ENCODE measurements around the gene TLCD3A. TPM values are rescaled to one million over a fixed set of nuclear protein-coding genes. Genes with fewer than 3 reads are reported as not detected.
A peak's percentile ranks its signal among the peaks of the same experiment; 100 is the strongest.

The TLCD3A gene
- total and polyA plus RNA-seq, 10 of the 15 experiments (the other 5 are each of a cell fraction or from before 2014, with no cell fraction given): 2.9 to 29.7 (median 17.8) TPM

DNA sequence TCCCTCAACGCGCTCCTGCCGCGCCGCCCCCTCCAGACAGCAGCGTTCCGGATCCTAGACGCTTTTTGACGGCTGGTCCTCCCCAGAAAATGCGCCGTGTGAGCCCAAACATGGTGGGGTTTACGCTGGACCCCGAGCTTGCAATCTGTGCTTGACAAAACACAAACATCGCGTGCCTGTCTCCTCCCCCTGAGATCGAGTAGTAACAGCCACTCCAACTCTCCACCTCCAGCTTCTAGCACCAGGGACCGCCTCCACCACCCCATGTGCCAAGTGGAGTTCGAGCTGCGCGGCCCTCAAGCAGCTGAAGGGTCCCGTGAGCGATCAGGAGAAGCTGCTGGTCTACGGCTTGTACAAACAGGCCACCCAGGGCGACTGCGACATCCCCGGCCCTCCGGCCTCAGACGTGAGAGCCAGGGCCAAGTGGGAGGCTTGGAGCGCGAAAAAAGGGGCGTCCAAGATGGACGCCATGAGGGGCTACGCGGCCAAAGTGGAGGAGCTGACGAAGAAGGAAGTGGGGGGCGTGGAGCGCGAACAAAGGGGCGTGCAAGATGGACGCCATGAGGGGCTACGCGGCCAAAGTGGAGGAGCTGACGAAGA is 20.3 kb downstream of the TLCD3A start:
- CTCF ChIA-PET: interaction anchor here (0.8 to 1.8 kb wide), 12 partner anchors 9 to 340 kb away, joined by 3 to 7 read pairs (median 4); partner anchors contain the start of genes GLOD4 and MRM3
- Histone ChIP-seq H3K36me3 (ENCODE audit: control insufficient read depth in 2 of 2, insufficient read depth in 2 of 2, low read length in 1 of 2) (peaks cover 3 to 9% of the 10 kb centered on the region in 2 experiments; a peak in 3 of 4 replicates), H3K4me2 (ENCODE audit: control insufficient read depth, insufficient read depth) (peak overlapping the region; percentile 99), H3K9ac (ENCODE audit: control insufficient read depth, insufficient read depth, low read length) (peak overlapping the region; percentile 91), H3K79me2 (ENCODE audit: control insufficient read depth, insufficient read depth, low read length) (peaks cover 36% of the 10 kb centered on the region), H4K20me1 (ENCODE audit: control insufficient read depth, insufficient read depth) (no peaks in the 10 kb centered on the region), H3K27ac (ENCODE audit: control insufficient read depth, insufficient read depth) (peak overlapping the region; percentile 89), H3K4me1 (ENCODE audit: control insufficient read depth, insufficient read depth, low read length) (peaks cover 4% of the 10 kb centered on the region; the same call in 1 of the 2 replicates), H3K4me3 (peak overlapping the region; percentile 68), H2AFZ (ENCODE audit: control insufficient read depth, low read depth, low read length) (peak overlapping the region; percentile 82), H3K9me3 (replicated peaks; ENCODE audit: control insufficient read depth, insufficient read depth, low read length) (peaks cover 3% of the 10 kb centered on the region; the same call in 1 of the 3 replicates), H3K27me3 (replicated peaks in 1 of 2; ENCODE audit: control insufficient read depth in 2 of 2, insufficient read depth in 2 of 2, low read length in 1 of 2) (no peaks in the 10 kb centered on the region)
- FAIRE-seq: no peak
- in situ Hi-C loops (cut with MboI): no loop called here
- SMC1A ChIA-PET (ENCODE audit: uncharacterized antibody, unreplicated experiment): interaction anchor here (0.9 to 1.4 kb wide), 5 partner anchors 9 to 340 kb away, joined by 3 to 5 read pairs (median 4); partner anchors contain the start of genes GLOD4 and MRM3
- POLR2A ChIA-PET: interaction anchor here (0.9 to 1.2 kb wide), 4 partner anchors 22 to 38 kb away, joined by 4 to 9 read pairs (median 7); partner anchors contain the start of genes GLOD4, MRM3 and VPS53
- 32% methylated on average over 34 of the region's 43 CpGs for WGBS (ENCODE audit: insufficient coverage, insufficient replicate concordance, low lambda C conversion rate, missing lambda C conversion rate)
- RAD21 ChIA-PET (ENCODE audit: unreplicated experiment): interaction anchor here (0.7 to 1.5 kb wide), 5 partner anchors 38 to 340 kb away, joined by 3 to 6 read pairs (median 5); partner anchors contain the start of genes TIMM22 and VPS53
- peak; percentile 22 for ATAC-seq
- BruUV-seq (replicated peaks): TSS peak; percentile 82
- no peak for DNase-seq (ENCODE audit: low read depth, low spot score)
- intact Hi-C loops (cut with micrococcal nuclease; ENCODE audit: unreplicated experiment): no loop called here
- TF ChIP-seq ASH2L (IDR thresholded peaks at IDR 0.05; ENCODE audit: borderline replicate concordance, low read depth) (no peak), RAD51 (IDR thresholded peaks at IDR 0.05) (no peak), NBN (IDR thresholded peaks at IDR 0.05) (peak; percentile 52; the same call in 1 of the 2 replicates), ETV6 (conservative IDR thresholded peaks at IDR 0.05 in 1 of 2, IDR thresholded peaks at IDR 0.05 in 1 of 2; ENCODE audit: borderline replicate concordance in 1 of 2, low read depth in 1 of 2) (no peak), BCL11A (IDR thresholded peaks at IDR 0.05; ENCODE audit: low read depth, low read length) (no peak), SIN3A (IDR thresholded peaks at IDR 0.05; ENCODE audit: low read depth, low read length) (no peak), ATF3 (IDR thresholded peaks at IDR 0.05; ENCODE audit: borderline replicate concordance, extremely low read depth, low read depth, low read length) (no peak), MTA2 (IDR thresholded peaks at IDR 0.05; ENCODE audit: low read depth) (0 out of 2 replicates have a peak, but pooled peaks have one; percentile 6), ZNF274 (IDR thresholded peaks at IDR 0.05; ENCODE audit: insufficient read depth, insufficient read length) (no peak), NFYB (IDR thresholded peaks at IDR 0.05; ENCODE audit: insufficient read depth, low read depth, low read length) (no peak), SMARCA5 (IDR thresholded peaks at IDR 0.05) (no peak), RUNX3 (IDR thresholded peaks at IDR 0.05; ENCODE audit: low read length) (no peak), PAX5 (IDR thresholded peaks at IDR 0.05; ENCODE audit: borderline replicate concordance, low read depth, low read length) (no peak)
- TF ChIP-seq, protein P1, sequence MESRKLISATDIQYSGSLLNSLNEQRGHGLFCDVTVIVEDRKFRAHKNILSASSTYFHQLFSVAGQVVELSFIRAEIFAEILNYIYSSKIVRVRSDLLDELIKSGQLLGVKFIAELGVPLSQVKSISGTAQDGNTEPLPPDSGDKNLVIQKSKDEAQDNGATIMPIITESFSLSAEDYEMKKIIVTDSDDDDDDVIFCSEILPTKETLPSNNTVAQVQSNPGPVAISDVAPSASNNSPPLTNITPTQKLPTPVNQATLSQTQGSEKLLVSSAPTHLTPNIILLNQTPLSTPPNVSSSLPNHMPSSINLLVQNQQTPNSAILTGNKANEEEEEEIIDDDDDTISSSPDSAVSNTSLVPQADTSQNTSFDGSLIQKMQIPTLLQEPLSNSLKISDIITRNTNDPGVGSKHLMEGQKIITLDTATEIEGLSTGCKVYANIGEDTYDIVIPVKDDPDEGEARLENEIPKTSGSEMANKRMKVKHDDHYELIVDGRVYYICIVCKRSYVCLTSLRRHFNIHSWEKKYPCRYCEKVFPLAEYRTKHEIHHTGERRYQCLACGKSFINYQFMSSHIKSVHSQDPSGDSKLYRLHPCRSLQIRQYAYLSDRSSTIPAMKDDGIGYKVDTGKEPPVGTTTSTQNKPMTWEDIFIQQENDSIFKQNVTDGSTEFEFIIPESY (IDR thresholded peaks at IDR 0.05): no peak
- TF ChIP-seq, protein P2, sequence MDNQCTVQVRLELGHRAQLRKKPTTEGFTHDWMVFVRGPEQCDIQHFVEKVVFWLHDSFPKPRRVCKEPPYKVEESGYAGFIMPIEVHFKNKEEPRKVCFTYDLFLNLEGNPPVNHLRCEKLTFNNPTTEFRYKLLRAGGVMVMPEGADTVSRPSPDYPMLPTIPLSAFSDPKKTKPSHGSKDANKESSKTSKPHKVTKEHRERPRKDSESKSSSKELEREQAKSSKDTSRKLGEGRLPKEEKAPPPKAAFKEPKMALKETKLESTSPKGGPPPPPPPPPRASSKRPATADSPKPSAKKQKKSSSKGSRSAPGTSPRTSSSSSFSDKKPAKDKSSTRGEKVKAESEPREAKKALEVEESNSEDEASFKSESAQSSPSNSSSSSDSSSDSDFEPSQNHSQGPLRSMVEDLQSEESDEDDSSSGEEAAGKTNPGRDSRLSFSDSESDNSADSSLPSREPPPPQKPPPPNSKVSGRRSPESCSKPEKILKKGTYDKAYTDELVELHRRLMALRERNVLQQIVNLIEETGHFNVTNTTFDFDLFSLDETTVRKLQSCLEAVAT (IDR thresholded peaks at IDR 0.05): 0 out of 2 replicates have a peak, but pooled peaks have one; percentile 33
- TF ChIP-seq, protein P3, sequence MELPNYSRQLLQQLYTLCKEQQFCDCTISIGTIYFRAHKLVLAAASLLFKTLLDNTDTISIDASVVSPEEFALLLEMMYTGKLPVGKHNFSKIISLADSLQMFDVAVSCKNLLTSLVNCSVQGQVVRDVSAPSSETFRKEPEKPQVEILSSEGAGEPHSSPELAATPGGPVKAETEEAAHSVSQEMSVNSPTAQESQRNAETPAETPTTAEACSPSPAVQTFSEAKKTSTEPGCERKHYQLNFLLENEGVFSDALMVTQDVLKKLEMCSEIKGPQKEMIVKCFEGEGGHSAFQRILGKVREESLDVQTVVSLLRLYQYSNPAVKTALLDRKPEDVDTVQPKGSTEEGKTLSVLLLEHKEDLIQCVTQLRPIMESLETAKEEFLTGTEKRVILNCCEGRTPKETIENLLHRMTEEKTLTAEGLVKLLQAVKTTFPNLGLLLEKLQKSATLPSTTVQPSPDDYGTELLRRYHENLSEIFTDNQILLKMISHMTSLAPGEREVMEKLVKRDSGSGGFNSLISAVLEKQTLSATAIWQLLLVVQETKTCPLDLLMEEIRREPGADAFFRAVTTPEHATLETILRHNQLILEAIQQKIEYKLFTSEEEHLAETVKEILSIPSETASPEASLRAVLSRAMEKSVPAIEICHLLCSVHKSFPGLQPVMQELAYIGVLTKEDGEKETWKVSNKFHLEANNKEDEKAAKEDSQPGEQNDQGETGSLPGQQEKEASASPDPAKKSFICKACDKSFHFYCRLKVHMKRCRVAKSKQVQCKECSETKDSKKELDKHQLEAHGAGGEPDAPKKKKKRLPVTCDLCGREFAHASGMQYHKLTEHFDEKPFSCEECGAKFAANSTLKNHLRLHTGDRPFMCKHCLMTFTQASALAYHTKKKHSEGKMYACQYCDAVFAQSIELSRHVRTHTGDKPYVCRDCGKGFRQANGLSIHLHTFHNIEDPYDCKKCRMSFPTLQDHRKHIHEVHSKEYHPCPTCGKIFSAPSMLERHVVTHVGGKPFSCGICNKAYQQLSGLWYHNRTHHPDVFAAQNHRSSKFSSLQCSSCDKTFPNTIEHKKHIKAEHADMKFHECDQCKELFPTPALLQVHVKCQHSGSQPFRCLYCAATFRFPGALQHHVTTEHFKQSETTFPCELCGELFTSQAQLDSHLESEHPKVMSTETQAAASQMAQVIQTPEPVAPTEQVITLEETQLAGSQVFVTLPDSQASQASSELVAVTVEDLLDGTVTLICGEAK (IDR thresholded peaks at IDR 0.05; ENCODE audit: borderline replicate concordance): peak; percentile 54
